Activated T-helper 1 cell treated with Interleukin-2 at 50 U/mL for 16 hours (primary cell): ENCODE measurements around the gene CATSPERZ.
"Not testable (repeated sequence)": the region's sequence is repeated elsewhere in the genome, so short reads cannot be mapped to it uniquely, and the experiment has no call there.

ENCODE experiments used
- DNase-seq: peaks from one replicate; pipeline ENCODE4 v3.0.0-alpha.2; 2020; ENCODE audit warnings: low read depth

Gene CATSPERZ

DNA sequence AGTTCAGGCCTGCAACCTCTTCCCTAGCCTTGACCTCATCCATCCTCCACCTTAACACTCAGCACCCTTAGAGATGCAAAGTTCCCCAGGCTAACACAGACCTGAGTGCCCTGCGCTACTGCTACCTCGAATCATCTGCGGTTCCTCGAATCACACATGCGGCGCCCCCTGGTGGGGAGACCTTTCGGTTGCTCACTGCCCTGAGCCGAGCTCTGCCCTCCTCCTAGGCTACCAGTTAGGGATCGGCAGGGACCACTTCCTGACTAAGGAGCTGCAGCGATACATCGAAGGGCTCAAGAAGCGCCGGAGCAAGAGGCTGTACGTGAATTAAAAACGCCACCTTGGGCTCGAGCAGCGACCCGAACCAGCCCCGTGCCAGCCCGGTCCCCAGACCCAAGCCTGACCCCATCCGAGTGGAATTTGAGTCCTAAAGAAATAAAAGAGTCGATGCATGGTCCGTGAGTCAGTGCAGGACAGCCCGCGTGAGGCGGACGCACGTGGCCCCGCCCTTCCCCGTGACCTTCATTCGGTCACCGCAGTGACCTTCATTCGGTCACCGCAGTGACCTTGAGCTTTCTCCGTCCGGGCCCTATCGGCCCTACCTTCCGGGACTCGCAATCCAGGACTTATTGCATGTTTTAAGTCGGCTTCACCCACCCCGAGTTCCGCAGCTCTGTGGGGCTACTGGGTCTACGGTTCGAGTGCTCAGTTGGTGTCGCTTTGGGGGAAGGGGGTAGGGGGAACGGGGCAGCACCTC lies 4.3 kb downstream of the CATSPERZ start:
- DNase-seq, result peak; percentile 84

DNA sequence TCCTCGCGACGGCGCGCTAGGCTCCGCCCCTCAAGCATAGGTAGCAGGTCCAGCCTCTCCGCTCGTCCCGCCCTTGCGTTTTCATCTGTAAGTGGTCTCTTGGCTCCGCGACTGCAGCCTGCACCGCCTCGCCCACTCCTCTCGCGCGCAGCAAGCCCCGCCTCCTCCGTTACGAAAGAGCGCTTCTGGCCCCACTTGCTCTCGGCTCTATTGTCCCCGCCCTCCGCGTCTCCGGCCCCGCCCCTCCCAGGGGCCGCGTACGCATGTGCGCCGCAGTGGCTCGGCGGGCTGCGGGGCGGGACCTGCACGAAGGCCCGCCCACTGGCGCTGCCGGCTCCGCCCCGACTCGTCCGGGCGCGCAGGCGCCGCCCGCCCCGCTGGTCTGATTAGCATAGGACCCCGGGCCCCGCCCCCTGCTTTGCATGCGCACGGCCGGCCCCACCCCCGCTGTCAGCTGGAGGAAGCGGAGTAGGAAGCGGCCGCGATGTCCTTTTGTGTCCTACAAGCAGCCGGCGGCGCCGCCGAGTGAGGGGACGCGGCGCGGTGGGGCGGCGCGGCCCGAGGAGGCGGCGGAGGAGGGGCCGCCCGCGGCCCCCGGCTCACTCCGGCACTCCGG lies 5.0 kb downstream of the CATSPERZ start, which contains the start of gene ESRRA:
Gene ESRRA, plus strand, starts transcription at position 450 of the 616 bp plus-strand sequence. CDS start 1,656 bp downstream, outside the sequence.
- DNase-seq, result peak; percentile 100

DNA sequence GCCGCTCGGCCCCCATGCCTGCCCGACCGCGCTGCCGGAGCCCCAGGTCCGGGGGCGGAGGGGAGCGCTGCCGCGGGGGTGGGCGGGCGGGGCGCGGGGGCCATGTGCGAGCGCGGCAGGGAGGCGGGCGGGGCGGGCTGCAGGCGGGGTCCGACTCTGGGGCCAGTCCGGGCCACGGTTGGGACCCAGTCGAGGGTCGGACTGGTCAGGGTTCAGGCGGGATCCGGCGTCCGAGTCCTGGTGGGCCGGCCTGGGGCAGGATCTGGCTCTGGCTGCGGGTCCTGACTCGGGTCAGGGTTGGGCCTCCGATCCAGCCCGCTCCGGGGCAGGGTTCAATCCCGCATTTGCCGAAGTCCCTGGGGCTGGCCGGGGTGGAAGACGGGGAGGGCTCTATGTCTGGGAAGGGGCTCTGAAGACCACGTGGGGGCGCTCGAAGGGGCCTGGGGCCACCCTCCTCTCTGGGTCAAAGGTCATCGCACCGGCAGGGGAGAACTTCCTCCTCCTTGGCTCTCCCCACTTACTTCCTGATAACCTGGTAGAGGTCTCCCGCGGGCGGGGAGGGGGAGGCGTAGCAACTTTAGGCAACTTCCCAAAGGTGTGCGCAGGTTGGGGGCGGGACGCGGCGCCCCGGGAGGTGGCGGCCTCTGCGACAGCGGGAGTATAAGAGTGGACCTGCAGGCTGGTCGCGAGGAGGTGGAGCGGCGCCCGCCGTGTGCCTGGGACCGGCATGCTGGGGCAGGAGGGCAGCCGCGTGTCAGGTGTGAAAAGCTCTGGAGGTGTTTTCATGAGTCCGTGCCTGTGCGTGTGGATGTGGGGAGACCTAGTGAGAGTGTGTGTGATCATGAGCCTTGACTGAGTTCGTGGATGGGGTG lies 5.8 kb downstream of the CATSPERZ start:
- DNase-seq, result peak; percentile 53

DNA sequence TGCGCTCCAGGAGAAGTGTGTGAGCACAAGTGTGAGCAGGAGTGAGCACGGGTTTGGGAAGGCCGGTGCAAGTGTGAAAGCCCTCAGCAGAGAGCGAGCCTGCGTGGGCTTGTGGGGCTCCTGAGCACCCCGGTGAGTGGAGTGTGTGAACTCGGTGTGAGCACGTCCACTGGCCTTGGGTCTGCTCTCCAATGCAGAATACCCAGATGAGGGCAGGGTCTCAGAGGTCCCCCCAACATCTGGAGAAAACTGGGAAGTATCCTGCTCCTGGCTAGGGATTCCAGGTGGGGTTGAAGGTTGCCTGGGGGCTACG lies 6.4 kb downstream of the CATSPERZ start:
- no peak for DNase-seq

DNA sequence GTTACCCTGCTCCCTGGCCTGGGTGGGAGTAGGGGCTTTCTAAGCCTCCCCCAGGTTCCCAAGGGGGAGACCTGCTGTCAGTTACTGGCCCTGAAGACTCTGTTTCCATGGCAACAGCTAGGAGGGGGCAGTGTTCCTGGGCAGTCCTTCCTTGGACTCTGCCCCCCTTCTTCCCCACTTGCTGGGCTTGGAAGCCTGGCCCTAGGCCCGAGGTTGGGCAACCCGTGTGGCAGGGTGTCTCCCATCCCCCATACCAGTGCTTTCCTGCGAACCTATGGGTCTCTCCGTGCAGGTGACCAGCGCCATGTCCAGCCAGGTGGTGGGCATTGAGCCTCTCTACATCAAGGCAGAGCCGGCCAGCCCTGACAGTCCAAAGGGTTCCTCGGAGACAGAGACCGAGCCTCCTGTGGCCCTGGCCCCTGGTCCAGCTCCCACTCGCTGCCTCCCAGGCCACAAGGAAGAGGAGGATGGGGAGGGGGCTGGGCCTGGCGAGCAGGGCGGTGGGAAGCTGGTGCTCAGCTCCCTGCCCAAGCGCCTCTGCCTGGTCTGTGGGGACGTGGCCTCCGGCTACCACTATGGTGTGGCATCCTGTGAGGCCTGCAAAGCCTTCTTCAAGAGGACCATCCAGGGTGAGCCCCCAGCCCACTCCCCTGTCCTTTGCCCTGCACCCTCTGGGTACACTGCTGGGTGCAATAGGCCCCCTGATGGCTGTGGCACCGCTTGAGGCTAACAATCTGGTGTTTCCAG lies 6.9 kb downstream of the CATSPERZ start:
- no peak for DNase-seq

DNA sequence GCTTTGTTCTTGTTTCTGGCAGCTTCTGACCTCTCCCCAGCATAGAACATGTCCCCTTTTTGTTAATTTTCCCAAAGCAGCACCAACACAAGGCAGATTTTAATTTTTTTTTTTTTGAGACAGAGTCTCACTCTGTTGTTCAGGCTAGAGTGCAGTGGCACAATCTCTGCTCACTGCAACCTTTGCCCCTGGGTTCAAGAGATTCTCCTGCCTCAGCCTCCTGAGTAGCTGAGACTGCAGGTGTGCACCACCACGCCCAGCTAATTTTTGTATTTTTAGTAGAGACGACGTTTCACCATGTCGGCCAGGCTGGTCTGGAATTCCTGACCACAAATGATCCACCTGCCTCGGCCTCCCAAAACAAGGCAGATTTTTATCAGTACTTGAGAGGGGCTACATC lies 7.6 kb downstream of the CATSPERZ start:
- not testable (repeated sequence) for DNase-seq

DNA sequence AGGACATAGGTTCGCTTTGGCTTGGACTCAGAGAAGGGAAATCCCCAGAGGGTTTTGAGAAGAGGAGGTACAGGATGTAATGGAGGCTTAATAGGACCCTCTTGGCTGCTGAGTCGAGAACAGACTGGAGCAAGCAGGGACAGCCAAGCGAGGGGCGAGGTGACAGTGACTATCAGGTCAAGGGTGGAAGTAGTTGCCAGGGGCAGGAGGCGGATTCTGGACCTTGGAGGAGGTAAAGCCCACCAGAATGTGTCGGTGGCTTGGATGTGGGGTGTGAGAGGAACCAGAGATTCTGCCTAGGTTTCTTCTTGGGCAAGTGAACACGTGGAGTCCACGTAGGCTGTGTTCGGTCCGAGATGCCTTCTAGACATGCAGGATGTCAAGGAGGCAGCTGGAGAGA lies 12.8 kb downstream of the CATSPERZ start:
- no peak for DNase-seq

DNA sequence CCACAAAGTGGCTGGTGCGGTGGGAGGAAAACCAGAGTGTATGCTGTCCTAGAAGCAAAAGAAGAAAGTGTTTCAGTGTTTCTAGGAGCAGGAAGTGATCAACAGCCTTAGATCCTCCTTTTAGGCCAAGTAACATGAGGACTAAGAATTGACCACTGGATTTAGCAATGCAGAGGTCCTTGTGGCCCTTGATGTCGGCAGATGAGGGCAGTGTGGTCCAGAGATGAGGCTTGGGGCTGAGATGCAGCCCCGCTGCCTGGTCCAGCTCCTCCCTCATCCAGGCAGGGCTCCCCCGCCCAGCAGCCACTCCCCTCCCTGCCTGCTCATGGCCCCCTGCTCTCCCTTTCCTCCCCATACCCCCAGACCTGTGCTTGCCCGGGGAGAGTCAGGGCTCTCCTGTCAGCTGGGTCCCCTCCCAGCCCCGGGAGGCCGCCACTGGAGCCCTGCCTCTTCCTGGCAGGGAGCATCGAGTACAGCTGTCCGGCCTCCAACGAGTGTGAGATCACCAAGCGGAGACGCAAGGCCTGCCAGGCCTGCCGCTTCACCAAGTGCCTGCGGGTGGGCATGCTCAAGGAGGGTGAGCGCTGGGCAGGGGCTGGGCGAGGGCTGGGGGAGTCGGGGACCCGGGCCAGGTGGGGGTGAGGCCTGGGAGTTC lies 13.5 kb downstream of the CATSPERZ start:
- DNase-seq, result no peak

DNA sequence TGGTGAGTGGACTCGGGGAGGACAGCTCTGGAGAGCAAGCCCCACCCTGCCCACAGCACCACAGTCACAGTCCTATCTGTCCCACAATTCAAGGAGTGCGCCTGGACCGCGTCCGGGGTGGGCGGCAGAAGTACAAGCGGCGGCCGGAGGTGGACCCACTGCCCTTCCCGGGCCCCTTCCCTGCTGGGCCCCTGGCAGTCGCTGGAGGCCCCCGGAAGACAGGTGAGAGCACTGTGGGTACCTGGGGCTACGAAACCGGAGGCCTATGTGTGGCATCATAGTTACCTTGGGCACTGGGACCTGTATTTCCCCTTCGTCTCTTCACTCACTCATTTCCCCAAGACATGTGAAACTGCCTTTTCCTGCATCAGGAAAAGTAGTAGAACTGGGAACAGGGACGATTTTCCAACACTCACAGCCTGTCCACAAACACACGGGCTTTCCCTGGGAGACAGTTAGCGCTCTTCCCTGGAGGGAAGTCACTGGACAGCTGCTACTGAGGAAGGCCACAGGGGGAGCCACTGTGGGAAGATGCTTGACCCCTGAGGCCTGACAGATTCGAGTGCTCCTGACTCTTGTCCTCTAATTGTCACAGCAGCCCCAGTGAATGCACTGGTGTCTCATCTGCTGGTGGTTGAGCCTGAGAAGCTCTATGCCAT lies 14.1 kb downstream of the CATSPERZ start:
- no peak for DNase-seq

DNA sequence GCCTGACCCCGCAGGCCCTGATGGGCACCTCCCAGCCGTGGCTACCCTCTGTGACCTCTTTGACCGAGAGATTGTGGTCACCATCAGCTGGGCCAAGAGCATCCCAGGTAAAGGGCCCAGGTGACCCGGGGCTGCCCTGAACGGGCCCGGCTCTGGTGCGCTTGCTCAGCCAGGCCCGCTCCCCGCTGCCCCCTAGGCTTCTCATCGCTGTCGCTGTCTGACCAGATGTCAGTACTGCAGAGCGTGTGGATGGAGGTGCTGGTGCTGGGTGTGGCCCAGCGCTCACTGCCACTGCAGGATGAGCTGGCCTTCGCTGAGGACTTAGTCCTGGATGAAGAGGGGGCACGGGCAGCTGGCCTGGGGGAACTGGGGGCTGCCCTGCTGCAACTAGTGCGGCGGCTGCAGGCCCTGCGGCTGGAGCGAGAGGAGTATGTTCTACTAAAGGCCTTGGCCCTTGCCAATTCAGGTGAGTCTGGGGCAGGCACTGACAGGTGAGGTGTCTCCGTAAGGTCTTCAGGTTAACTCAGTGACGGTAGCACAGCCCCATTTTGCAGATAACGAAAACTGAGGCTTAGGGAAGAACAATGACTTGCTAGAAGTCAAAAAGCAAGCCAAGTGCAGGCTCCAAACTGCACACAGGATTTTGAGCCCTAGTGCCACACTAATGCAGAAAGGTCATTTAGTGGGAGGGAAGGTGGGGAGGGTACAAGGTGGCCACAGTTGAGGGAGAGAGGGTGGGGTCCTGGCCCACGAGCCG lies 14.8 kb downstream of the CATSPERZ start:
- no peak for DNase-seq

DNA sequence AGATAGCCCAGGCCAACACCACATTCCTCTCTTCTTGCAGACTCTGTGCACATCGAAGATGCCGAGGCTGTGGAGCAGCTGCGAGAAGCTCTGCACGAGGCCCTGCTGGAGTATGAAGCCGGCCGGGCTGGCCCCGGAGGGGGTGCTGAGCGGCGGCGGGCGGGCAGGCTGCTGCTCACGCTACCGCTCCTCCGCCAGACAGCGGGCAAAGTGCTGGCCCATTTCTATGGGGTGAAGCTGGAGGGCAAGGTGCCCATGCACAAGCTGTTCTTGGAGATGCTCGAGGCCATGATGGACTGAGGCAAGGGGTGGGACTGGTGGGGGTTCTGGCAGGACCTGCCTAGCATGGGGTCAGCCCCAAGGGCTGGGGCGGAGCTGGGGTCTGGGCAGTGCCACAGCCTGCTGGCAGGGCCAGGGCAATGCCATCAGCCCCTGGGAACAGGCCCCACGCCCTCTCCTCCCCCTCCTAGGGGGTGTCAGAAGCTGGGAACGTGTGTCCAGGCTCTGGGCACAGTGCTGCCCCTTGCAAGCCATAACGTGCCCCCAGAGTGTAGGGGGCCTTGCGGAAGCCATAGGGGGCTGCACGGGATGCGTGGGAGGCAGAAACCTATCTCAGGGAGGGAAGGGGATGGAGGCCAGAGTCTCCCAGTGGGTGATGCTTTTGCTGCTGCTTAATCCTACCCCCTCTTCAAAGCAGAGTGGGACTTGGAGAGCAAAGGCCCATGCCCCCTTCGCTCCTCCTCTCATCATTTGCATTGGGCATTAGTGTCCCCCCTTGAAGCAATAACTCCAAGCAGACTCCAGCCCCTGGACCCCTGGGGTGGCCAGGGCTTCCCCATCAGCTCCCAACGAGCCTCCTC lies 15.7 kb downstream of the CATSPERZ start:
- DNase-seq, result not testable (repeated sequence)

DNA sequence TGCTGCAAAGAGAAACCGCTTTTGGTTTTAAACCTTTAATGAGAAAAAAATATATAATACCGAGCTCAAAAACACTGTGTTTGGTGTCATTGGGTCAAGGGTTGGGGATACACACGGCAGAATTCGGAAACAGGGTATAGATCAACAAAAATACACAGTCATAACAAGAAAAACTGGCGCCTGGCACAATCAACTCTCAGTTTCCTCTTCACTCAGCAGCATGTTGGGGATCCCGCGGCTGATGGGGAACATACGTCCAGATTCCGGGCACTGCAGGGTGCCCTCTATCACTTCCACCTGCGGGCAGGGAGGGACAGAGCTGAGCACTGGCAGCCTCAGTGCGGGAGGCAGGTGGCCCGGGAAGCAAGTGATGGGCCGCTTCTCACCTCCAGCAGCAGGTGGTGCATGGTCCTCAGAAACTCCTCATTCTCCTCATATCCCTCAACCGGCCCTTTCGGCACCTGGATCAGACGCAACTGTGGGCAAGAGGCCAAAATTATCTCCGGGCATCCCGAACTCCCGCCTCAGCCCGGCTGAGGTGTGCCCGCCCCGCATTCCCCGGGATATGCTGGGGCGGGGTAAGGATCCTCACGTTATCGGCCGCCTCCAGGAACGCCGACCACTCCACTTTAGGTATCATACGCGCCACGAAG lies 16.6 kb downstream of the CATSPERZ start:
- DNase-seq, result no peak

DNA sequence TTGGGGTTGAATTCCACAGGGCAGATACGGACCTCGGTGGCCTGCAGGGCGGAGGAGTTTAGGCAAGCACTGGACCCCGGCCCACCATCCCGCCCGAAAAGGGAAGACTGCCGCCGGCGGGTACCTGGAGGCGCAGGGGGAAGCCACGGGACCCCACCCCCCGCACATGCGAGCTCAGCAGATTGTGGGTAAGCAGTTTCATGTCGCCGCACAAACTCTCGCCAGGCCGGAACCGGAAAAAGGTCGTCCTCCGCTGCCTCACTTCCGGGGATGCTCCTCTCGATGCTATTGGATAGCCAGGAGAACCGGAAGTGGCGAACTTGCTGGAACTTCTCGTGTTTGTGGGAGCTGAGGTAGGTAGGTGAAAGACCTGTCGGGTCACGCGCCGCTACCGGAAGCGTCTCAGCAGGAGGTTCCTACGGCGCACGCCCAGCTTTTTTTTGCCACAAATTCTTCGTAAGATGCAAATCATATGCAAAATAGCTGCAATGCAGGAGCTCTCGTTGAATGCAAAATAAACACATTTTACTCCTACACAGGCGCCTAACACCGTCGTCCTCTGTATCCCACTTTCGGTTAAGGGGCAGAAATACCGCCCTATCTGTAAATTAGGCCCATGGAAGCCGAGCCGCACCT lies 17.3 kb downstream of the CATSPERZ start, which contains the start of gene TRMT112:
Gene TRMT112, minus strand, starts transcription at position 235 of the 636 bp plus-strand sequence. Its CDS starts 33 bp downstream, at position 202.
- peak; percentile 93 for DNase-seq

DNA sequence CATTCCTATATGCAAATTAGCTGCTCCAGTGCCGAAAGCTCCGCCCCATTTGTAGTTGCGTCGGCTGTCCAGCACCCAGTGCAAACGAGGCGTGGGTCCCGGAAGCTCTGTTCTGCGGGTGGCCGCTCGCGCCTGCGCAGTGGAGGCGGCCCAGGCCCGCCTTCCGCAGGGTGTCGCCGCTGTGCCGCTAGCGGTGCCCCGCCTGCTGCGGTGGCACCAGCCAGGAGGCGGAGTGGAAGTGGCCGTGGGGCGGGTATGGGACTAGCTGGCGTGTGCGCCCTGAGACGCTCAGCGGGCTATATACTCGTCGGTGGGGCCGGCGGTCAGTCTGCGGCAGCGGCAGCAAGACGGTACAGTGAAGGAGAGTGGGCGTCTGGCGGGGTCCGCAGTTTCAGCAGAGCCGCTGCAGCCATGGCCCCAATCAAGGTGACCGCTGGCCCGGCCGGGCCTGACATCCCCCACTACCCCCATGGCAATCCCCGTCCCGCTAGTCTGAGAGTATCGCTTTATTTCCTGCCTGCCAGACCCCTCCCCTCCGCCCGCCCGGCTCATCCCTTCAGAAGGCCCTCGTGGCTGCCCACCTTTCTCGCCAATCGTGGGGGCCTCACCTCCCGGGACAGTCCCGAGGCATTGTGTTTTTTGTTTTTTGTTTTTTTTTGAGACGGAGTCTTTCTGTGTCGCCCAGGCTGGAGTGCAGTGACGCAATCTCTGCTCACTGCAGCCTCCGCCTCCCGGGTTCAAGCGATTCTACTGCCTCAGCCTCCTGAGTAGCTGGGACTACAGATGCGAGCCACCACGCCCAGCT lies 18.0 kb downstream of the CATSPERZ start, which contains the start of gene PRDX5:
Gene PRDX5, plus strand, starts transcription at position 161 of the 805 bp plus-strand sequence. Its CDS starts 95 bp downstream, at position 256.
- peak; percentile 95 for DNase-seq

DNA sequence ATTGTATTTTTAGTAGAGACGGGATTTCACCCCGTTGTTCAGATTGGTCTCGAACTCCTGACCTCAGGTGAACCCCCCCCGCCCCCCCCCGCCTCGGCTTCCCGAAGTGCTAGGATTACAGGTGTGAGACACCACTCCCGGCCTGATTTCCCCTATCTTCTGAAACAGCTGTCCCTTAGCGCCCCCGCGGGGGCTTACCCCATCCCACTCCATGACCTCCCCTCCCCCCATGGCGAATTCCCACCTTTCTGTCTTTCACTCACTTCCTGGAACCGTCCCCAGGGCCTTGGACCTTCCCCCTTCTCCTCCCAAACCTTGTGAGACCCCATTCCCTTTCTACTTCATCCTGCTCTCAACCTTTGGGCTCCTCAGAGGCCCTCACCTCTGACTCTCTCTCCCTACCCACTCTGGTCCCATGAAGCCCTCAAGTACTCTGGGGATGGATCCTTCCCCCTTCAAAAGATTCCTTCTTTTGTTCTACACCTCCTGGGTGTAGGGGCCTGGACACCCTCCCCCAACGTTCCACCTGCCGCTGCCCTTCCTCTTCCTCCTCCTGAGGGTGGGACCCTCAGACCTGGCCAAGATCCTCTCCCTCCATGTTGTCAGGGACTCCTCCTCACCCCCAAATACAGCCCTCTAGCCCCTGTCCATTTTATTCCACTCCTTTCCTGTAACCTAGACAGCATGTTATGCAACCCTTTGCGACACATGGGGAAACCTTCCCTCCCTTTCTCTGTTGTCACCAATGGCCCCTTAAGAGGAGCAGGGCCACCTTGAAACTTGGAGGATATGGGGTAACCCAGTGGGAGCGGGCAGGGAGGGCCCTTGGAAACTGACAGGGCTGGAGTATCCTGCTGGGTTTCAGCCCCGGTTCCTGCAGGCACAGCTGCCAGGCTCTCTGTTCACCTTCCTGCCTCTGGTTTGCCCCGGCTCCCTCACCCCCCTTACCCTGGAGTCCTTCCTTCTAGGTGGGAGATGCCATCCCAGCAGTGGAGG lies 18.9 kb downstream of the CATSPERZ start:
- no peak for DNase-seq

DNA sequence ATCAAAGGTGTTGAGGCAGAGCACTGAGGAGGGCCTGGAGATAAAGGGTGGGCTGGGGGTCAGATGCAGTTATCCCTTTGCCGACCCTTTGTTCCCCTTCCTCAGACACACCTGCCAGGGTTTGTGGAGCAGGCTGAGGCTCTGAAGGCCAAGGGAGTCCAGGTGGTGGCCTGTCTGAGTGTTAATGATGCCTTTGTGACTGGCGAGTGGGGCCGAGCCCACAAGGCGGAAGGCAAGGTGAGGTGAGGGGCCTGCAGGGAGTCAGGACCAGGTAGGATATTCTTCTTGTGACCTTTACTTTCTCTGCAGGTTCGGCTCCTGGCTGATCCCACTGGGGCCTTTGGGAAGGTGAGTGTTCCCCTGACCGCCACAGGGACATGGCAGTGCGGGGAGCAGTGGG lies 20.4 kb downstream of the CATSPERZ start:
- no peak for DNase-seq
